Measurements from ENCODE around the gene GAS2L2. TPM values are rescaled to one million over a fixed set of nuclear protein-coding genes. Genes with fewer than 3 reads are reported as not detected.
A peak's percentile ranks its signal among the peaks of the same experiment; 100 is the strongest.

GAS2L2 gene
- total and polyA plus RNA-seq, 5 donors from 2014 or later: not detected

DNA sequence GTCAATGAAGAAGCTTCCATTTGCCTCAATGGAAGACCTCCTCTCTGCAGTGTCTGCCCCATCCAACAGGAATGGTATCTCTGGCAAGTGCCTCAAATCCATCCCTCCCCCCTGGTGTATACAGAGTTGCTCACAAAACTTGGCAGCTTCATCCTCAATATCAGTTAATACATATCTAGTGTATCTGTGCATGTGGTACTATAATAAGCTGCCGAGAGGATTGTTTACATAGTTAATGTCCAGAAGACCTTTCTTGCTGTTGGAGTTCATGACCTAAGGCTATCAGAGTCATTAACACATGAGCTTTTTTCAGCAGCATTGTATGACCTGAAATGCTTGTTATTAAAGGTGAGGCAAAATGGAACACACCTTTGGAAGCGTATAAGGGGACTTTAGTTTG is 35.6 kb downstream of the GAS2L2 start:
- H3K9me3 Mint-ChIP-seq: no peaks in the 10 kb centered on the region
- no peaks in the 10 kb centered on the region for H3K4me1 Mint-ChIP-seq
- no peaks in the 10 kb centered on the region for H3K9me3 ChIP-seq (ENCODE audit: control insufficient read depth in 2 of 2, low read length in 2 of 2)
- H3K4me3 Mint-ChIP-seq: no peak overlapping the region
- no peak overlapping the region for H3K27ac ChIP-seq (ENCODE audit: insufficient read depth, low read length, poor library complexity, severe bottlenecking)
- no peaks in the 10 kb centered on the region for H3K27me3 ChIP-seq (ENCODE audit: control insufficient read depth, insufficient read depth, low read length)
- peaks cover 23% of the 10 kb centered on the region for H3K36me3 Mint-ChIP-seq
- no peaks in the 10 kb centered on the region for H3K27me3 Mint-ChIP-seq
- peaks cover 8% of the 10 kb centered on the region for H3K4me1 ChIP-seq (ENCODE audit: control insufficient read depth, insufficient read depth, low read length, poor library complexity, severe bottlenecking)
- H3K27ac Mint-ChIP-seq: no peak overlapping the region
- no peak overlapping the region for H3K4me3 ChIP-seq (ENCODE audit: low read depth, low read length)
- peaks cover 72% of the 10 kb centered on the region for H3K36me3 ChIP-seq (ENCODE audit: control insufficient read depth, insufficient read depth, low read length)
- no peak for ATAC-seq (ENCODE audit: low read depth in 2 of 2)
- no peak for DNase-seq

DNA sequence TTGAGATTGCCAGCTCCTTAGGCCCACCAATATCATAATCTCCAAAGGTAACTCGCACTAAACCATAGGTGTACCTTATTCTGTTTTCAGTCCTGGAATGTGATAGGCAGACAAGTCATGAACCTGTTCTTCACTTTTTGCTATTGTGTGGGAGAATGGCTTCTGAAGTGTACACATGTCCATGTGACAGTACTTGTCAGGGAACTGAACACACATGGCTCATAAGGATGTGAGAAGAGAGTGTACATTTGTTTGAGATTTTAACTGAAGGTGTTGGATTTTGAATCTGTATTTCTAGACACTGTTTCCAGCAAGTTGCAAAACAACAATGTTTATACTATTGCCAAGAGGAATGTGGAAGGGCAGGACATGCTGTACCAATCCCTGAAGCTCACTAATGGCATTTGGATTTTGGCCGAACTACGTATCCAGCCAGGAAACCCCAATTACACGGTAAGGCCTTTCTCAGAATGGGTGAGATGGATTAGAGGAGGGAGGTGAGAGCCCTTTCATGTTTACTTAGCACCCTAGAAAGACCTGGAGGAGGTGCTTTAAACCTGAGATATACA is 36.1 kb downstream of the GAS2L2 start:
- DNase-seq (no peak), ATAC-seq (ENCODE audit: low read depth in 2 of 2) (no peak)
- peaks cover 9% of the 10 kb centered on the region for H3K4me1 ChIP-seq (ENCODE audit: control insufficient read depth, insufficient read depth, low read length, poor library complexity, severe bottlenecking)
- H3K4me3 Mint-ChIP-seq: no peak overlapping the region
- peaks cover 0 to 3% (median under 1%) of the 10 kb centered on the region in 4 donors for H3K4me1 Mint-ChIP-seq
- H3K9me3 ChIP-seq (ENCODE audit: control insufficient read depth in 2 of 2, low read length in 2 of 2): no peaks in the 10 kb centered on the region
- no peaks in the 10 kb centered on the region for H3K27me3 ChIP-seq (ENCODE audit: control insufficient read depth, insufficient read depth, low read length)
- H3K27me3 Mint-ChIP-seq: no peaks in the 10 kb centered on the region
- H3K36me3 ChIP-seq (ENCODE audit: control insufficient read depth, insufficient read depth, low read length): peaks cover 70% of the 10 kb centered on the region
- no peaks in the 10 kb centered on the region for H3K9me3 Mint-ChIP-seq
- H3K36me3 Mint-ChIP-seq: peaks cover 23% of the 10 kb centered on the region
- H3K27ac ChIP-seq (ENCODE audit: insufficient read depth, low read length, poor library complexity, severe bottlenecking): no peak overlapping the region
- no peak overlapping the region for H3K27ac Mint-ChIP-seq
- no peak overlapping the region for H3K4me3 ChIP-seq (ENCODE audit: low read depth, low read length)

DNA sequence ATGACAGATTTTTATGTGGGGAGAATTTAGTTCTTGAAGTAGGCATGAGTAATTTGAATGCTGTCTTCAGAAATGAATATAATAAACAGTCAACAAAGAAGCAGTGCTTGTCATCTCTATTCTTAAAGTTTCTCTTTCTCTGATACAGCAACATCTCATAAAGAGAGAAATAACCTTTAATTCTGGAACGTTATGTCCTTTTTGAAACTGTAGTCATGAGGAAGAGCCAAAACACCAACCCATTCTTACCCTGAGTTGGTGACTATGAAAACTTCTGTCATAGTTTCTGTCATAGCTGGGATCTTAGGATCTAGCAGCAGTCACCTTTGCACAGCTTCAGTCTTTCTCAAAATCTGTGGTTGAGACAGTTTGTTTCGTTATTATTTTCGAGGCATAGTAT is 36.9 kb downstream of the GAS2L2 start:
- H3K4me3 Mint-ChIP-seq: no peak overlapping the region
- no peaks in the 10 kb centered on the region for H3K9me3 ChIP-seq (ENCODE audit: control insufficient read depth in 2 of 2, low read length in 2 of 2)
- peaks cover 9% of the 10 kb centered on the region for H3K4me1 ChIP-seq (ENCODE audit: control insufficient read depth, insufficient read depth, low read length, poor library complexity, severe bottlenecking)
- no peaks in the 10 kb centered on the region for H3K27me3 ChIP-seq (ENCODE audit: control insufficient read depth, insufficient read depth, low read length)
- H3K36me3 Mint-ChIP-seq: peaks cover 24% of the 10 kb centered on the region
- H3K27ac Mint-ChIP-seq: no peak overlapping the region
- H3K4me3 ChIP-seq (ENCODE audit: low read depth, low read length): no peak overlapping the region
- peaks cover 69% of the 10 kb centered on the region for H3K36me3 ChIP-seq (ENCODE audit: control insufficient read depth, insufficient read depth, low read length)
- no peak for ATAC-seq (ENCODE audit: low read depth in 2 of 2)
- H3K9me3 Mint-ChIP-seq: no peaks in the 10 kb centered on the region
- DNase-seq: no peak
- H3K27me3 Mint-ChIP-seq: no peaks in the 10 kb centered on the region
- no peak overlapping the region for H3K27ac ChIP-seq (ENCODE audit: insufficient read depth, low read length, poor library complexity, severe bottlenecking)
- peaks cover 0 to 8% (median 2%) of the 10 kb centered on the region in 4 donors for H3K4me1 Mint-ChIP-seq

DNA sequence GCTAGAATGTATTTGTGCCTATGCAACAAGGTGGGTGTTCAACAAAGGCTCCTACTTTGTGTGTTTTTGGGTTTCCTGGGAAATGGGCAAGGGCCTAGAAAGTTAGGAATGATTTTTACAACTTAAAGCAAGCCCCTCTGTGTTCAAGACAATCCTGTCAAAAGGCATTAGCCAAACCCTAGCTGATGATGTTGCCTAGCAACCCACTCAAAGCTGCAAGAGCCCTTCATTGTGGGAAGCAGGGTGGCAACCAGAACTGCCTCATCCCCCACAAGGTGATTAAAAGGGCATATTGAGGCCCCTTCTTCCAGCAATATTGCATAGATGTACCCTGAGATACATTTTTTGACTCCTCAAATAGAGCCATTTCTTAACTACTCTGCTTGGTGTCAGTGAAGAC is 37.6 kb downstream of the GAS2L2 start:
- H3K4me1 ChIP-seq (ENCODE audit: control insufficient read depth, insufficient read depth, low read length, poor library complexity, severe bottlenecking): peaks cover 9% of the 10 kb centered on the region
- Mint-ChIP-seq H3K36me3 (peaks cover 23% of the 10 kb centered on the region), H3K9me3 (no peaks in the 10 kb centered on the region), H3K27ac (no peak overlapping the region), H3K4me3 (no peak overlapping the region), H3K27me3 (no peaks in the 10 kb centered on the region), H3K4me1 (peaks cover 0 to 10% (median 2%) of the 10 kb centered on the region in 4 donors)
- H3K4me3 ChIP-seq (ENCODE audit: low read depth, low read length): no peak overlapping the region
- DNase-seq: no peak
- peaks cover 69% of the 10 kb centered on the region for H3K36me3 ChIP-seq (ENCODE audit: control insufficient read depth, insufficient read depth, low read length)
- H3K9me3 ChIP-seq (ENCODE audit: control insufficient read depth in 2 of 2, low read length in 2 of 2): no peaks in the 10 kb centered on the region
- H3K27me3 ChIP-seq (ENCODE audit: control insufficient read depth, insufficient read depth, low read length): no peaks in the 10 kb centered on the region
- no peak overlapping the region for H3K27ac ChIP-seq (ENCODE audit: insufficient read depth, low read length, poor library complexity, severe bottlenecking)
- no peak for ATAC-seq (ENCODE audit: low read depth in 2 of 2)

DNA sequence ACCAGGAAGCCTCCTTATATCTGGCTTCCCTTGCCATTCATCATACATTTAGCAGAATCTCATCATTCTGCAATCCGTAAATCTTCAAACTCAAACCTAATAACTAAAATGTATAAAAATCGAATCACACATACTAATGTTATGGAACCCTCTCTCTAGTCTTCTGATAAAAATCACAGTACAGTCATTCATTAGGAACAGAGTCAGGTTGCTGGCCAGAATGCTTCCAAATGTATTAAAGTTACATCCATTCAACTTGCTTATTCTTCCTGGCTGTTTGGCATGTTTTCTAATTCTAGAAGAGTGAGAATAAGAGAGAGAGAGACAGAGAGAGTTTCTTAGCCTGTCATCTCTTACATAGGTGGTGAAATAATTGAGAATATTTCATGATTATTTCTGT is 38.1 kb downstream of the GAS2L2 start:
- Mint-ChIP-seq H3K9me3 (no peaks in the 10 kb centered on the region), H3K36me3 (peaks cover 27% of the 10 kb centered on the region), H3K4me3 (no peak overlapping the region), H3K27ac (no peak overlapping the region), H3K27me3 (no peaks in the 10 kb centered on the region), H3K4me1 (peaks cover 0 to 10% (median 2%) of the 10 kb centered on the region in 4 donors)
- ATAC-seq (ENCODE audit: low read depth in 2 of 2) (no peak), DNase-seq (no peak)
- Histone ChIP-seq H3K36me3 (ENCODE audit: control insufficient read depth, insufficient read depth, low read length) (peaks cover 72% of the 10 kb centered on the region), H3K4me3 (ENCODE audit: low read depth, low read length) (no peak overlapping the region), H3K27me3 (ENCODE audit: control insufficient read depth, insufficient read depth, low read length) (no peaks in the 10 kb centered on the region), H3K4me1 (ENCODE audit: control insufficient read depth, insufficient read depth, low read length, poor library complexity, severe bottlenecking) (peaks cover 9% of the 10 kb centered on the region), H3K9me3 (ENCODE audit: control insufficient read depth in 2 of 2, low read length in 2 of 2) (no peaks in the 10 kb centered on the region), H3K27ac (ENCODE audit: insufficient read depth, low read length, poor library complexity, severe bottlenecking) (no peak overlapping the region)

DNA sequence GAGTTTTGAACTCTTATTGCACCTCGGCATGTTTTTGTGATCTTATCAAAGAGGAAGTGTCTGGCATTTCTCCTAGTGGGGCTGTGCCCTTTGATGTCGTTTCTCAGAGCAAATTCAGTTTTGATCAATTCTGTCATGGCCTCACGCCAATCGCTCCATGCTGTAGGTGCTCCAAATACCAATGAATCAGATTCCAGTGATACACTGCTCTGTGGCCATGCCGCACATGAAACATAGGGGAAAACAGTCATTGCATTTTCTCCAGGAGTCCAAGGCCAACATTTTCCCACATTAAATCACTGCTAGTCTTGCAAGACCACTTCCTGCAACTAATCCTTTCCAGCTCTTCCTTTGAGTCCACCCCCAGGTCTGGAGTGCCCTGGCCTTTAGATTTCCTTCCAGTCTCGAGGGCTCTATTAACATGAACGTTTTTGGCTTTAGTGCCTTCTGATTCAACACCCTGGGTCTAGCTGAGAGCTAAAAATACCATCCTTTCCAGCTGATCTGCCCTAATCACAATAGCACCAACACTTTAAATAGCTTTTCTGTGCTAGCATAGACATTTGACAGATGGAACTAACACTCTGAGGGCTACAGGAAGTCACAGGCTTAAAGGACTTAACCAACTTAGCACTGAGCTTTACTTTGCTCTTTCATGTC is 39.8 kb downstream of the GAS2L2 start:
- no peak overlapping the region for H3K27ac ChIP-seq (ENCODE audit: insufficient read depth, low read length, poor library complexity, severe bottlenecking)

DNA sequence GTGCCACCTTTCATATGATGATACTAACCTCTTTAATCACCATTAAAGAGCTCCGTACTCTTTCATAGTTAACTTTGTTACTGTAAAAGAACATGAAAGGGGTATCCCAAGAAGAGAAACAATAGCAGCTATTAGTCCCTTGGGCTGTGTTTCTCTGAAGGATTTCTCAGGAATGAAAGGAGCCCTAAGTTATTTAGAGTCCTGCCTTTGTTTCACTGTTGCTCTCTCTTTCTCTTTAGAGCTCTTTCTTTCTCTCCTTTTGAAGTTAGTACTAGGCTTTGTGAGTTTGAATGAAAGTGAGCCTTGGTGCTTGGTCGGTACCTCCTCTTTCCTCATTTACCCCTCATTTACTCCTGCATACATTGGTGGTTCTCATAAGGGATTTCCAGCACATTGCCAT is 42.1 kb downstream of the GAS2L2 start:
- no peaks in the 10 kb centered on the region for H3K9me3 ChIP-seq (ENCODE audit: control insufficient read depth in 2 of 2, low read length in 2 of 2)
- no peak overlapping the region for H3K27ac Mint-ChIP-seq
- DNase-seq: no peak

More for the DNA sequence above, 39.8 kb downstream of the GAS2L2 start:
- Mint-ChIP-seq H3K4me1 (peaks cover 1 to 25% (median 14%) of the 10 kb centered on the region in 4 donors), H3K27me3 (no peaks in the 10 kb centered on the region), H3K9me3 (no peaks in the 10 kb centered on the region), H3K36me3 (peaks cover 27% of the 10 kb centered on the region), H3K27ac (no peak overlapping the region), H3K4me3 (no peak overlapping the region)
- DNase-seq (no peak), ATAC-seq (ENCODE audit: low read depth in 2 of 2) (no peak)
- H3K9me3 ChIP-seq (ENCODE audit: control insufficient read depth in 2 of 2, low read length in 2 of 2): no peaks in the 10 kb centered on the region
- H3K4me3 ChIP-seq (ENCODE audit: low read depth, low read length): peak overlapping the region; percentile 9
- peaks cover 72% of the 10 kb centered on the region for H3K36me3 ChIP-seq (ENCODE audit: control insufficient read depth, insufficient read depth, low read length)
- H3K4me1 ChIP-seq (ENCODE audit: control insufficient read depth, insufficient read depth, low read length, poor library complexity, severe bottlenecking): peaks cover 10% of the 10 kb centered on the region
- H3K27me3 ChIP-seq (ENCODE audit: control insufficient read depth, insufficient read depth, low read length): no peaks in the 10 kb centered on the region

DNA sequence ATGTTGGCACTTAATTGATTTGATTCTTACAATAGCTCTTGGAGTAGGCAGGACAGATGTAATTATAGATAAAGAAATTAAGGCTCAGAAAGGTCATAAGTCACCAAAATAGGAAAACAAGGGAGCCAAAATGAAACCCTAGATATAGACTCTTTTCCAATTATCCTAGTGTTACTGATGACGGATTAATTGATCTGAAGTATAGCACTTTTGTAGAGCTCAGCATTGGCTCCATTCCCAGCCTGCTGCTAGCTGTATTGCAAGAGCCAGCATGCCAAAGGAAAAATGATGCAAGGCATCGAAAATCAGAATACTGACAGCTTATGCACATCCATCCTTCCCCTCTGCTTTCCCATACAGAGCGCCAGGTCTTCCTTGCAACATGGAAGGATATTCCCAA is 43.2 kb downstream of the GAS2L2 start:
- ATAC-seq (ENCODE audit: low read depth in 2 of 2) (no peak), DNase-seq (no peak)
- H3K36me3 Mint-ChIP-seq: peaks cover 23% of the 10 kb centered on the region
- H3K4me3 Mint-ChIP-seq: peak overlapping the region in 1 of 4 donors; percentile 23
- Histone ChIP-seq H3K4me3 (ENCODE audit: low read depth, low read length) (no peak overlapping the region), H3K27me3 (ENCODE audit: control insufficient read depth, insufficient read depth, low read length) (no peaks in the 10 kb centered on the region), H3K27ac (ENCODE audit: insufficient read depth, low read length, poor library complexity, severe bottlenecking) (no peak overlapping the region), H3K36me3 (ENCODE audit: control insufficient read depth, insufficient read depth, low read length) (peaks cover 48% of the 10 kb centered on the region), H3K9me3 (ENCODE audit: control insufficient read depth in 2 of 2, low read length in 2 of 2) (no peaks in the 10 kb centered on the region), H3K4me1 (ENCODE audit: control insufficient read depth, insufficient read depth, low read length, poor library complexity, severe bottlenecking) (peaks cover 18% of the 10 kb centered on the region)
- no peaks in the 10 kb centered on the region for H3K9me3 Mint-ChIP-seq
- H3K27me3 Mint-ChIP-seq: no peaks in the 10 kb centered on the region
- peaks cover 13 to 56% (median 37%) of the 10 kb centered on the region in 4 donors for H3K4me1 Mint-ChIP-seq
- no peak overlapping the region for H3K27ac Mint-ChIP-seq

More for the DNA sequence above, 42.1 kb downstream of the GAS2L2 start:
- H3K9me3 Mint-ChIP-seq: no peaks in the 10 kb centered on the region
- no peaks in the 10 kb centered on the region for H3K27me3 ChIP-seq (ENCODE audit: control insufficient read depth, insufficient read depth, low read length)
- peaks cover 18% of the 10 kb centered on the region for H3K4me1 ChIP-seq (ENCODE audit: control insufficient read depth, insufficient read depth, low read length, poor library complexity, severe bottlenecking)
- H3K4me1 Mint-ChIP-seq: peaks cover 7 to 45% (median 28%) of the 10 kb centered on the region in 4 donors
- no peak overlapping the region for H3K27ac ChIP-seq (ENCODE audit: insufficient read depth, low read length, poor library complexity, severe bottlenecking)
- peak overlapping the region in 1 of 4 donors; percentile 13 for H3K4me3 Mint-ChIP-seq
- peaks cover 56% of the 10 kb centered on the region for H3K36me3 ChIP-seq (ENCODE audit: control insufficient read depth, insufficient read depth, low read length)
- H3K36me3 Mint-ChIP-seq: peaks cover 18% of the 10 kb centered on the region
- no peak for ATAC-seq (ENCODE audit: low read depth in 2 of 2)
- H3K27me3 Mint-ChIP-seq: no peaks in the 10 kb centered on the region
- no peak overlapping the region for H3K4me3 ChIP-seq (ENCODE audit: low read depth, low read length)
